ENCODE data around the gene GAB2.

Gene GAB2

GRCh38 chr11:78244546-78245255 lies 172.9 kb downstream of the GAB2 start:
- H3K4me1 ChIP-seq (ENCODE audit: control insufficient read depth, insufficient read depth, low read length) = no peaks in the 10 kb centered on the region
- H3K9me3 ChIP-seq (ENCODE audit: control insufficient read depth, insufficient read depth, low read depth, low read length) = no peaks in the 10 kb centered on the region

GRCh38 chr11:78244080-78244479 lies 173.5 kb downstream of the GAB2 start:
- TF ChIP-seq HOXD13 (CRISPR knock-in tag; IDR thresholded peaks at IDR 0.05; ENCODE audit: borderline replicate concordance) (no peak), ZNF692 (tag by site-specific recombination; IDR thresholded peaks at IDR 0.05) (no peak)
- Histone ChIP-seq H3K36me3 (ENCODE audit: control insufficient read depth in 2 of 2, insufficient read depth in 1 of 2, low read length in 2 of 2) (no peaks in the 10 kb centered on the region), H3K27ac (ENCODE audit: extremely low read depth, low read depth, low read length) (no peak overlapping the region), H3K4me1 (ENCODE audit: control insufficient read depth, insufficient read depth, low read length) (no peaks in the 10 kb centered on the region), H3K9me3 (ENCODE audit: control insufficient read depth, insufficient read depth, low read depth, low read length) (no peaks in the 10 kb centered on the region), H3K4me3 (ENCODE audit: low read depth, low read length) (no peak overlapping the region)
- ChIA-PET POLR2A (no interaction called here), CTCF (no interaction called here)

More at GRCh38 chr11:78244546-78245255, 172.9 kb downstream of the GAB2 start:
- ChIA-PET POLR2A (no interaction called here), CTCF (no interaction called here)
- H3K4me3 ChIP-seq (ENCODE audit: low read depth, low read length) = no peak overlapping the region
- H3K27ac ChIP-seq (ENCODE audit: extremely low read depth, low read depth, low read length) = no peak overlapping the region
- H3K36me3 ChIP-seq (ENCODE audit: control insufficient read depth in 2 of 2, insufficient read depth in 1 of 2, low read length in 2 of 2) = no peaks in the 10 kb centered on the region
- TF ChIP-seq ZBTB17 (tag by site-specific recombination; IDR thresholded peaks at IDR 0.05) (no peak), ZNF677 (tag by site-specific recombination; IDR thresholded peaks at IDR 0.05) (no peak), ZNF670 (tag by site-specific recombination; IDR thresholded peaks at IDR 0.05; ENCODE audit: low read depth) (no peak)

- ChIA-PET CTCF (interaction anchor here (1.2 kb wide), 1 partner anchor 125 kb away, joined by 4 read pairs; no protein-coding TSS in a partner anchor), POLR2A (no interaction called here)
- H3K36me3 ChIP-seq (ENCODE audit: control insufficient read depth in 2 of 2, insufficient read depth in 1 of 2, low read length in 2 of 2) = no peaks in the 10 kb centered on the region
- H3K27ac ChIP-seq (ENCODE audit: extremely low read depth, low read depth, low read length) = no peak overlapping the region
- H3K9me3 ChIP-seq (ENCODE audit: control insufficient read depth, insufficient read depth, low read depth, low read length) = no peaks in the 10 kb centered on the region
- no peaks in the 10 kb centered on the region for H3K4me1 ChIP-seq (ENCODE audit: control insufficient read depth, insufficient read depth, low read length)
- no peak for TF ChIP-seq MYNN (tag by site-specific recombination; IDR thresholded peaks at IDR 0.05; ENCODE audit: borderline replicate concordance)
- no peak for TF ChIP-seq ZBTB10 (tag by site-specific recombination; IDR thresholded peaks at IDR 0.05)
- TF ChIP-seq ZNF701 (tag by site-specific recombination; IDR thresholded peaks at IDR 0.05) = no peak
- TF ChIP-seq ZNF223 (tag by site-specific recombination; IDR thresholded peaks at IDR 0.05) = no peak
- TF ChIP-seq SETDB1 (IDR thresholded peaks at IDR 0.05; ENCODE audit: insufficient read length, low read length) = peak; percentile 69
- TF ChIP-seq BCL11A (tag by site-specific recombination; IDR thresholded peaks at IDR 0.05; ENCODE audit: low read depth) = no peak
- no peak for TF ChIP-seq ZNF19 (tag by site-specific recombination; IDR thresholded peaks at IDR 0.05; ENCODE audit: low read depth)
- no peak overlapping the region for H3K4me3 ChIP-seq (ENCODE audit: low read depth, low read length)
Measured at GRCh38 chr11:78241475-78241874, 176.1 kb downstream of the GAB2 start.

- ChIA-PET CTCF (interaction anchor here (1.6 kb wide), 1 partner anchor 11 kb away, joined by 5 read pairs; no protein-coding TSS in a partner anchor), POLR2A (no interaction called here)
- Histone ChIP-seq H3K36me3 (ENCODE audit: control insufficient read depth in 2 of 2, insufficient read depth in 1 of 2, low read length in 2 of 2) (no peaks in the 10 kb centered on the region), H3K4me1 (ENCODE audit: control insufficient read depth, insufficient read depth, low read length) (no peaks in the 10 kb centered on the region), H3K27ac (ENCODE audit: extremely low read depth, low read depth, low read length) (no peak overlapping the region), H3K4me3 (ENCODE audit: low read depth, low read length) (no peak overlapping the region), H3K9me3 (ENCODE audit: control insufficient read depth, insufficient read depth, low read depth, low read length) (no peaks in the 10 kb centered on the region)
- TF ChIP-seq SP2 (tag by site-specific recombination; IDR thresholded peaks at IDR 0.05) (no peak), ZNF830 (tag by site-specific recombination; IDR thresholded peaks at IDR 0.05; ENCODE audit: low read depth) (no peak), GLI2 (tag by site-specific recombination; IDR thresholded peaks at IDR 0.05; ENCODE audit: borderline replicate concordance, low read depth) (no peak), INSM2 (tag by site-specific recombination; IDR thresholded peaks at IDR 0.05) (no peak), ZBTB48 (tag by site-specific recombination; IDR thresholded peaks at IDR 0.05) (no peak), ZNF221 (tag by site-specific recombination; IDR thresholded peaks at IDR 0.05; ENCODE audit: borderline replicate concordance) (no peak), ZNF449 (tag by site-specific recombination; IDR thresholded peaks at IDR 0.05) (no peak), ZBTB1 (tag by site-specific recombination; IDR thresholded peaks at IDR 0.05) (no peak), ZNF623 (tag by site-specific recombination; IDR thresholded peaks at IDR 0.05) (no peak)
Measured at GRCh38 chr11:78239781-78240180, 177.8 kb downstream of the GAB2 start.
